HEK293 (cell line): ENCODE data around the gene CYB5D1.

Source experiments
- GLIS2 ChIP-seq: fragments of 450-650 bp; formaldehyde crosslinking; IDR thresholded peaks from 2 replicates; pipeline ENCODE4 v1.5.1; 2016; ENCODE audit warnings: missing biosample characterization, missing genetic modification characterization
- IKZF3 ChIP-seq: fragments of 450-650 bp; IDR thresholded peaks from 2 replicates; pipeline ENCODE4 v1.5.0; 2018; ENCODE audit warnings: missing biosample characterization, mild to moderate bottlenecking, missing genetic modification characterization, moderate library complexity
- KLF16 ChIP-seq: fragments of 450-650 bp; formaldehyde crosslinking; IDR thresholded peaks from 2 replicates; pipeline ENCODE4 v1.5.1; 2017; ENCODE audit warnings: missing biosample characterization, missing genetic modification characterization
- RBAK ChIP-seq: fragments of 450-650 bp; formaldehyde crosslinking; IDR thresholded peaks from 2 replicates; pipeline ENCODE4 v1.5.1; 2016; ENCODE audit warnings: missing biosample characterization, missing genetic modification characterization
- SALL2 ChIP-seq: fragments of 450-650 bp; formaldehyde crosslinking; IDR thresholded peaks from 2 replicates; pipeline ENCODE4 v1.5.0; 2017; ENCODE audit warnings: missing biosample characterization, mild to moderate bottlenecking, missing genetic modification characterization, borderline replicate concordance
- TCF7L2 ChIP-seq: IDR thresholded peaks from 2 replicates; pipeline ENCODE4 v1.6.1; 2011; ENCODE audit warnings: low read depth, mild to moderate bottlenecking, inconsistent platforms, low read length, moderate library complexity, borderline replicate concordance
- TRIM28 ChIP-seq: IDR thresholded peaks from 2 replicates; pipeline ENCODE4 v1.6.1; 2011; ENCODE audit warnings: low read length, control low read depth, borderline replicate concordance
- YY1 ChIP-seq: fragments of 450-650 bp; formaldehyde crosslinking; IDR thresholded peaks from 2 replicates; pipeline ENCODE4 v1.5.1; 2018; ENCODE audit warnings: missing biosample characterization, missing genetic modification characterization
- ZBTB20 ChIP-seq: fragments of 450-650 bp; formaldehyde crosslinking; IDR thresholded peaks from 2 replicates; pipeline ENCODE4 v1.5.1; 2016; ENCODE audit warnings: missing biosample characterization, missing genetic modification characterization
- ZFHX2 ChIP-seq: fragments of 450-650 bp; formaldehyde crosslinking; conservative IDR thresholded peaks from 2 replicates; pipeline ENCODE4 v1.5.1; 2016; ENCODE audit warnings: missing biosample characterization, missing genetic modification characterization
- ZFP37 ChIP-seq: fragments of 450-650 bp; formaldehyde crosslinking; IDR thresholded peaks from 2 replicates; pipeline ENCODE4 v1.5.1; 2016; ENCODE audit warnings: missing biosample characterization, missing genetic modification characterization
- ZNF132 ChIP-seq: fragments of 450-650 bp; formaldehyde crosslinking; IDR thresholded peaks from 2 replicates; pipeline ENCODE4 v1.5.1; 2017; ENCODE audit warnings: missing biosample characterization, missing genetic modification characterization, borderline replicate concordance
- ZNF23 ChIP-seq: fragments of 450-650 bp; formaldehyde crosslinking; IDR thresholded peaks from 2 replicates; pipeline ENCODE4 v1.5.1; 2016; ENCODE audit warnings: missing biosample characterization, missing genetic modification characterization, borderline replicate concordance
- ZNF266 ChIP-seq: fragments of 450-650 bp; formaldehyde crosslinking; IDR thresholded peaks from 2 replicates; pipeline ENCODE4 v1.5.1; 2016; ENCODE audit warnings: missing biosample characterization, missing genetic modification characterization, low read depth
- ZNF335 ChIP-seq: fragments of 450-650 bp; formaldehyde crosslinking; conservative IDR thresholded peaks from 2 replicates; pipeline ENCODE4 v1.5.1; 2016; ENCODE audit warnings: missing biosample characterization, missing genetic modification characterization
- ZNF391 ChIP-seq: fragments of 450-650 bp; formaldehyde crosslinking; IDR thresholded peaks from 2 replicates; pipeline ENCODE4 v1.5.1; 2016; ENCODE audit warnings: low read depth, missing biosample characterization, missing genetic modification characterization, borderline replicate concordance
- ZNF521 ChIP-seq: fragments of 450-650 bp; formaldehyde crosslinking; IDR thresholded peaks from 2 replicates; pipeline ENCODE4 v1.5.1; 2017; ENCODE audit warnings: missing biosample characterization, mild to moderate bottlenecking, missing genetic modification characterization
- ZNF560 ChIP-seq: fragments of 450-650 bp; formaldehyde crosslinking; IDR thresholded peaks from 2 replicates; pipeline ENCODE4 v1.5.1; 2017; ENCODE audit warnings: missing biosample characterization, missing genetic modification characterization, borderline replicate concordance
- ZNF561 ChIP-seq: fragments of 450-650 bp; IDR thresholded peaks from 2 replicates; pipeline ENCODE4 v1.5.1; 2018; ENCODE audit warnings: missing biosample characterization, missing genetic modification characterization, borderline replicate concordance
- ZNF585B ChIP-seq: fragments of 450-650 bp; formaldehyde crosslinking; IDR thresholded peaks from 2 replicates; pipeline ENCODE4 v1.5.1; 2016; ENCODE audit warnings: missing biosample characterization, missing genetic modification characterization
- ZNF629 ChIP-seq: fragments of 450-650 bp; formaldehyde crosslinking; IDR thresholded peaks from 2 replicates; pipeline ENCODE4 v1.5.1; 2017; ENCODE audit warnings: missing biosample characterization, missing genetic modification characterization
- ZNF654 ChIP-seq: fragments of 450-650 bp; formaldehyde crosslinking; IDR thresholded peaks from 2 replicates; pipeline ENCODE4 v1.5.1; 2016; ENCODE audit warnings: low read depth, missing biosample characterization, missing genetic modification characterization
- ZNF707 ChIP-seq: fragments of 450-650 bp; formaldehyde crosslinking; IDR thresholded peaks from 2 replicates; pipeline ENCODE4 v1.5.1; 2016; ENCODE audit warnings: missing biosample characterization, missing genetic modification characterization
- ZNF777 ChIP-seq: fragments of 450-650 bp; formaldehyde crosslinking; IDR thresholded peaks from 2 replicates; pipeline ENCODE4 v1.5.1; 2017; ENCODE audit warnings: missing biosample characterization, missing genetic modification characterization, borderline replicate concordance
- ZNF791 ChIP-seq: fragments of 450-650 bp; formaldehyde crosslinking; IDR thresholded peaks from 2 replicates; pipeline ENCODE4 v1.5.1; 2016; ENCODE audit warnings: missing biosample characterization, missing genetic modification characterization
- TF ChIP-seq, protein P1 (sequence below): fragments of 450-650 bp; formaldehyde crosslinking; IDR thresholded peaks from 2 replicates; pipeline ENCODE4 v1.5.1; 2016; ENCODE audit warnings: missing biosample characterization, missing genetic modification characterization
- TF ChIP-seq, protein P2 (sequence below): fragments of 450-650 bp; formaldehyde crosslinking; IDR thresholded peaks from 2 replicates; pipeline ENCODE4 v1.5.1; 2016; ENCODE audit warnings: missing biosample characterization, missing genetic modification characterization
- TF ChIP-seq, protein P3 (sequence below): fragments of 450-650 bp; formaldehyde crosslinking; IDR thresholded peaks from 2 replicates; pipeline ENCODE4 v1.5.1; 2016; ENCODE audit warnings: missing biosample characterization, missing genetic modification characterization
- TF ChIP-seq, protein P4 (sequence below): fragments of 450-650 bp; formaldehyde crosslinking; IDR thresholded peaks from 2 replicates; pipeline ENCODE4 v1.5.1; 2017; ENCODE audit warnings: missing biosample characterization, missing genetic modification characterization

The CYB5D1 gene

DNA sequence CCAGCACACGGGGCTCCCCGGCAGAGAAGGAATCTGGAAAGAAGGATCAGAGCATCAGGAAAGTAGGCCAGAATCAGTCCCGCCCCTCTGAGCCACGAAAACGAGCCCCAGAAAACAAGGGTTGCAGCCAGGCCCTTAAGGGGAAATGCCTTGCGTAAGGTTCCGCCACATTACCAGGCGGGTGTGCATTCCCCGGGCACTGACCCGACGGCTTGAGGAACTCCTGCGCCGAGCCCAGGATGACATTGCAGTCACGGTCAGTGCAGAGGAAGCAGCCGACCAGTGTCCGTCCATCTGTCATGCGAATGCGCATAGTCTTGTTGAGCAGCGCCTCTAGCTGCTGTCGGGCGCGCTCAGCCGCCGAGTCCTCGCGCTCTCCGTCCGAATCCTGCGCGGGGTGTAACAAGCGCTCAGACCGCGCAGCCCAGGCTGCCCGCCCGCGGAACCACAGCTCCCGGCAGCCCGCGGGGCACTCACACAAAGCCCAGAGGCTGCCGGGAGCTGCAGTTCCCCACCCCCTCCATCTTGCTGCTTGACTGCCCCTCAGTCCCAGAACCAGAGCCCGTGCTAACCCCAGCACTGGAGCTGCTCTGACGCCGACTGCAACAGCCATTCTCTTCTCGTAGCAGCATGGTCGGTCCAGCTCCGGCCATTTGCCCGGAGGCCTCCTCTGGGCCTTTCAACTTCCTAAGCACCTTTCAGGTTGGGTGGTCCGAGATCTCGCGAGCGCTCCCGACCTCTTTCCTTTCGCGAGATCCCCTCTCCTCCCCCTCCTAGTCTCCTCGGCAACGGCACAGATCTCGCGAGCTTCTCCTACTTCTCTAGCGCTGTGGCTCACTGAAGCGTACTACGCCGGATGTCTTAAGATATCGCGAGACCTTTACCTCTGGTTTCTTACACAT, 741 bp upstream of the CYB5D1 start, which contains the start of gene NAA38 (continued):
- TF ChIP-seq GLIS2 (tag by site-specific recombination): no peak
- no peak for TF ChIP-seq RBAK (tag by site-specific recombination)
- no peak for TF ChIP-seq ZNF560 (tag by site-specific recombination)
- TF ChIP-seq, protein P1, sequence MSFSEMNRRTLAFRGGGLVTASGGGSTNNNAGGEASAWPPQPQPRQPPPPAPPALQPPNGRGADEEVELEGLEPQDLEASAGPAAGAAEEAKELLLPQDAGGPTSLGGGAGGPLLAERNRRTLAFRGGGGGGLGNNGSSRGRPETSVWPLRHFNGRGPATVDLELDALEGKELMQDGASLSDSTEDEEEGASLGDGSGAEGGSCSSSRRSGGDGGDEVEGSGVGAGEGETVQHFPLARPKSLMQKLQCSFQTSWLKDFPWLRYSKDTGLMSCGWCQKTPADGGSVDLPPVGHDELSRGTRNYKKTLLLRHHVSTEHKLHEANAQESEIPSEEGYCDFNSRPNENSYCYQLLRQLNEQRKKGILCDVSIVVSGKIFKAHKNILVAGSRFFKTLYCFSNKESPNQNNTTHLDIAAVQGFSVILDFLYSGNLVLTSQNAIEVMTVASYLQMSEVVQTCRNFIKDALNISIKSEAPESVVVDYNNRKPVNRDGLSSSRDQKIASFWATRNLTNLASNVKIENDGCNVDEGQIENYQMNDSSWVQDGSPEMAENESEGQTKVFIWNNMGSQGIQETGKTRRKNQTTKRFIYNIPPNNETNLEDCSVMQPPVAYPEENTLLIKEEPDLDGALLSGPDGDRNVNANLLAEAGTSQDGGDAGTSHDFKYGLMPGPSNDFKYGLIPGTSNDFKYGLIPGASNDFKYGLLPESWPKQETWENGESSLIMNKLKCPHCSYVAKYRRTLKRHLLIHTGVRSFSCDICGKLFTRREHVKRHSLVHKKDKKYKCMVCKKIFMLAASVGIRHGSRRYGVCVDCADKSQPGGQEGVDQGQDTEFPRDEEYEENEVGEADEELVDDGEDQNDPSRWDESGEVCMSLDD (tag by site-specific recombination): 0 out of 2 replicates have a peak, but pooled peaks have one; percentile 43
- no peak for TF ChIP-seq ZNF561 (tag by site-specific recombination)
- TF ChIP-seq YY1 (tag by site-specific recombination): peak; percentile 88
- TF ChIP-seq TCF7L2: no peak
- TF ChIP-seq, protein P2, sequence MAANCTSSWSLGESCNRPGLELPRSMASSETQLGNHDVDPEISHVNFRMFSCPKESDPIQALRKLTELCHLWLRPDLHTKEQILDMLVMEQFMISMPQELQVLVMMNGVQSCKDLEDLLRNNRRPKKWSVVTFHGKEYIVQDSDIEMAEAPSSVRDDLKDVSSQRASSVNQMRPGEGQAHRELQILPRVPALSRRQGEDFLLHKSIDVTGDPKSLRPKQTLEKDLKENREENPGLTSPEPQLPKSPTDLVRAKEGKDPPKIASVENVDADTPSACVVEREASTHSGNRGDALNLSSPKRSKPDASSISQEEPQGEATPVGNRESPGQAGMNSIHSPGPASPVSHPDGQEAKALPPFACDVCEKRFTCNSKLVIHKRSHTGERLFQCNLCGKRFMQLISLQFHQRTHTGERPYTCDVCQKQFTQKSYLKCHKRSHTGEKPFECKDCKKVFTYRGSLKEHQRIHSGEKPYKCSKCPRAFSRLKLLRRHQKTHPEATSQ: no peak
- TF ChIP-seq, protein P3, sequence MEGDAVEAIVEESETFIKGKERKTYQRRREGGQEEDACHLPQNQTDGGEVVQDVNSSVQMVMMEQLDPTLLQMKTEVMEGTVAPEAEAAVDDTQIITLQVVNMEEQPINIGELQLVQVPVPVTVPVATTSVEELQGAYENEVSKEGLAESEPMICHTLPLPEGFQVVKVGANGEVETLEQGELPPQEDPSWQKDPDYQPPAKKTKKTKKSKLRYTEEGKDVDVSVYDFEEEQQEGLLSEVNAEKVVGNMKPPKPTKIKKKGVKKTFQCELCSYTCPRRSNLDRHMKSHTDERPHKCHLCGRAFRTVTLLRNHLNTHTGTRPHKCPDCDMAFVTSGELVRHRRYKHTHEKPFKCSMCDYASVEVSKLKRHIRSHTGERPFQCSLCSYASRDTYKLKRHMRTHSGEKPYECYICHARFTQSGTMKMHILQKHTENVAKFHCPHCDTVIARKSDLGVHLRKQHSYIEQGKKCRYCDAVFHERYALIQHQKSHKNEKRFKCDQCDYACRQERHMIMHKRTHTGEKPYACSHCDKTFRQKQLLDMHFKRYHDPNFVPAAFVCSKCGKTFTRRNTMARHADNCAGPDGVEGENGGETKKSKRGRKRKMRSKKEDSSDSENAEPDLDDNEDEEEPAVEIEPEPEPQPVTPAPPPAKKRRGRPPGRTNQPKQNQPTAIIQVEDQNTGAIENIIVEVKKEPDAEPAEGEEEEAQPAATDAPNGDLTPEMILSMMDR (tag by site-specific recombination): peak; percentile 97
- TF ChIP-seq ZNF629 (tag by site-specific recombination): peak; percentile 43; the same call in 1 of the 2 replicates
- TF ChIP-seq KLF16 (tag by site-specific recombination): peak; percentile 94
- TF ChIP-seq ZNF266: no peak
- peak; percentile 83 for TF ChIP-seq ZNF777 (tag by site-specific recombination)
- 0 out of 2 replicates have a peak, but pooled peaks have one; percentile 18 for TF ChIP-seq ZNF391 (tag by site-specific recombination)
- TF ChIP-seq ZNF791 (tag by site-specific recombination): no peak
- no peak; the same call in 1 of the 2 replicates for TF ChIP-seq ZNF654 (tag by site-specific recombination)
- no peak for TF ChIP-seq ZNF707 (tag by site-specific recombination)
- TF ChIP-seq IKZF3 (tag by site-specific recombination): no peak
- no peak for TF ChIP-seq ZNF23 (tag by site-specific recombination)
- no peak for TF ChIP-seq ZFP37 (tag by site-specific recombination)
- peak; percentile 45 for TF ChIP-seq ZFHX2 (tag by site-specific recombination)
- no peak for TF ChIP-seq SALL2 (tag by site-specific recombination)
- peak; percentile 93 for TF ChIP-seq ZBTB20 (tag by site-specific recombination)
- TF ChIP-seq ZNF132 (tag by site-specific recombination): no peak
- TF ChIP-seq ZNF585B (tag by site-specific recombination): no peak
- TF ChIP-seq, protein P4, sequence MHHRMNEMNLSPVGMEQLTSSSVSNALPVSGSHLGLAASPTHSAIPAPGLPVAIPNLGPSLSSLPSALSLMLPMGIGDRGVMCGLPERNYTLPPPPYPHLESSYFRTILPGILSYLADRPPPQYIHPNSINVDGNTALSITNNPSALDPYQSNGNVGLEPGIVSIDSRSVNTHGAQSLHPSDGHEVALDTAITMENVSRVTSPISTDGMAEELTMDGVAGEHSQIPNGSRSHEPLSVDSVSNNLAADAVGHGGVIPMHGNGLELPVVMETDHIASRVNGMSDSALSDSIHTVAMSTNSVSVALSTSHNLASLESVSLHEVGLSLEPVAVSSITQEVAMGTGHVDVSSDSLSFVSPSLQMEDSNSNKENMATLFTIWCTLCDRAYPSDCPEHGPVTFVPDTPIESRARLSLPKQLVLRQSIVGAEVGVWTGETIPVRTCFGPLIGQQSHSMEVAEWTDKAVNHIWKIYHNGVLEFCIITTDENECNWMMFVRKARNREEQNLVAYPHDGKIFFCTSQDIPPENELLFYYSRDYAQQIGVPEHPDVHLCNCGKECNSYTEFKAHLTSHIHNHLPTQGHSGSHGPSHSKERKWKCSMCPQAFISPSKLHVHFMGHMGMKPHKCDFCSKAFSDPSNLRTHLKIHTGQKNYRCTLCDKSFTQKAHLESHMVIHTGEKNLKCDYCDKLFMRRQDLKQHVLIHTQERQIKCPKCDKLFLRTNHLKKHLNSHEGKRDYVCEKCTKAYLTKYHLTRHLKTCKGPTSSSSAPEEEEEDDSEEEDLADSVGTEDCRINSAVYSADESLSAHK (tag by site-specific recombination): peak; percentile 7; the same call in 1 of the 2 replicates
- peak; percentile 95 for TF ChIP-seq ZNF335
- TF ChIP-seq TRIM28: no peak
- no peak for TF ChIP-seq ZNF521
